Panc1 (cell line): ENCODE data around the gene ATPAF2. TPM values are rescaled to one million over a fixed set of nuclear protein-coding genes. Genes with fewer than 3 reads are reported as not detected.

ENCODE experiments used
- ATAC-seq: fragments of 200-7000 bp; cut with Tn5 transposase; 2 replicates; pipeline ENCODE4 v1.9.1; 2020; ENCODE audit warnings: mild to moderate bottlenecking, moderate library complexity
- BruUV-seq: library from RNA; stranded (reverse); fragments of 400-500 nt; replicated peaks from 2 replicates; lab custom pipeline; 2021; lab: Mats Ljungman, UMichigan
- CTCF ChIA-PET: fragments of 300-600 bp; sonication (Branson Sonifier 250); formaldehyde crosslinking; loops from one replicate; lab custom pipeline; 2022; ENCODE audit warnings: antibody characterized with exemption; lab: Charles Lee
- POLR2A ChIA-PET: fragments of 300-600 bp; sonication (Branson Sonifier 250); formaldehyde crosslinking; loops from one replicate; lab custom pipeline; 2022; ENCODE audit warnings: antibody characterized with exemption; lab: Charles Lee
- DNase-seq: peaks from one replicate; pipeline ENCODE4 v3.0.0-alpha.2; 2010; ENCODE audit warnings: low read depth, low spot score
- H3K27ac ChIP-seq: 2 replicates; pipeline ENCODE4 v1.5.1; 2011; ENCODE audit warnings: mild to moderate bottlenecking, low read length, inconsistent platforms
- H3K27me3 ChIP-seq: fragments of 200-500 bp; sonication (Bioruptor generic); 2 replicates; pipeline ENCODE4 v1.6.0; 2014; ENCODE audit warnings: low read length, inconsistent platforms; ENCODE audit not compliant: control insufficient read depth, insufficient read depth
- H3K36me3 ChIP-seq: fragments of 200-500 bp; sonication (Bioruptor generic); 2 replicates; pipeline ENCODE4 v1.5.1; 2014; ENCODE audit warnings: inconsistent platforms, mild to moderate bottlenecking, low read length, moderate library complexity; ENCODE audit not compliant: control insufficient read depth, insufficient read depth
- H3K4me1 ChIP-seq: 2 replicates; pipeline ENCODE4 v1.5.1; 2011; ENCODE audit warnings: inconsistent platforms, mild to moderate bottlenecking, low read length, moderate library complexity; ENCODE audit not compliant: control insufficient read depth, insufficient read depth
- H3K4me3 ChIP-seq, 2 experiments: 2 replicates each; pipeline ENCODE4 v1.5.1; 2011 to 2012; ENCODE audit warnings: low read depth in 2 of 2, low read length in 2 of 2, mild to moderate bottlenecking in 2 of 2, inconsistent platforms in 1 of 2, moderate library complexity in 1 of 2
- H3K9me3 ChIP-seq: fragments of 200-500 bp; sonication (Bioruptor generic); 2 replicates; pipeline ENCODE4 v1.5.1; 2014; ENCODE audit warnings: low read depth, mild to moderate bottlenecking, inconsistent platforms, low read length, moderate library complexity; ENCODE audit not compliant: control insufficient read depth, insufficient read depth
- POLR2AphosphoS5 ChIP-seq: IDR thresholded peaks from 2 replicates; pipeline ENCODE4 v1.6.1; 2012; ENCODE audit warnings: mild to moderate bottlenecking, low read depth, low read length, moderate library complexity
- SIN3A ChIP-seq: IDR thresholded peaks from 2 replicates; pipeline ENCODE4 v1.6.1; 2012; ENCODE audit warnings: low read depth, mild to moderate bottlenecking, low read length, moderate library complexity, borderline replicate concordance; ENCODE audit not compliant: insufficient read depth
- TCF7L2 ChIP-seq: IDR thresholded peaks from 2 replicates; pipeline ENCODE4 v1.6.1; 2011; ENCODE audit warnings: mild to moderate bottlenecking, low read depth, low read length, inconsistent platforms
- in situ Hi-C: cut with HindIII; loops from 2 replicates; pipeline ENCODE4 v1.10.0; 2016; ENCODE audit warnings: low sequenced_read_pairs, low pct_unique_long_range_greater_than_20kb
- intact Hi-C: fragments of 100-400 bp; cut with micrococcal nuclease; formaldehyde crosslinking; loops from one replicate; pipeline ENCODE4 v1.10.0; 2022; ENCODE audit not compliant: unreplicated experiment
- total RNA-seq: library from RNA; stranded (reverse); gene quantifications from one replicate; pipeline ENCODE4 v1.2.1, GENCODE V29; 2021; ENCODE audit not compliant: unreplicated experiment
- TF ChIP-seq, protein P1 (sequence below): fragments of 450-650 bp; IDR thresholded peaks from 2 replicates; pipeline ENCODE4 v1.5.1; 2017; ENCODE audit warnings: mild to moderate bottlenecking
- TF ChIP-seq, protein P2 (sequence below), 2 experiments: IDR thresholded peaks; 2 replicates each; pipeline ENCODE4 v1.6.1; 2011 to 2012; ENCODE audit warnings: low read depth in 2 of 2, control low read depth in 1 of 2, low read length in 1 of 2, mild to moderate bottlenecking in 1 of 2, moderate library complexity in 1 of 2; ENCODE audit not compliant: insufficient read depth in 1 of 2

Gene ATPAF2
- total RNA-seq, 1 experiment from 2014 or later = 22.3 TPM

DNA sequence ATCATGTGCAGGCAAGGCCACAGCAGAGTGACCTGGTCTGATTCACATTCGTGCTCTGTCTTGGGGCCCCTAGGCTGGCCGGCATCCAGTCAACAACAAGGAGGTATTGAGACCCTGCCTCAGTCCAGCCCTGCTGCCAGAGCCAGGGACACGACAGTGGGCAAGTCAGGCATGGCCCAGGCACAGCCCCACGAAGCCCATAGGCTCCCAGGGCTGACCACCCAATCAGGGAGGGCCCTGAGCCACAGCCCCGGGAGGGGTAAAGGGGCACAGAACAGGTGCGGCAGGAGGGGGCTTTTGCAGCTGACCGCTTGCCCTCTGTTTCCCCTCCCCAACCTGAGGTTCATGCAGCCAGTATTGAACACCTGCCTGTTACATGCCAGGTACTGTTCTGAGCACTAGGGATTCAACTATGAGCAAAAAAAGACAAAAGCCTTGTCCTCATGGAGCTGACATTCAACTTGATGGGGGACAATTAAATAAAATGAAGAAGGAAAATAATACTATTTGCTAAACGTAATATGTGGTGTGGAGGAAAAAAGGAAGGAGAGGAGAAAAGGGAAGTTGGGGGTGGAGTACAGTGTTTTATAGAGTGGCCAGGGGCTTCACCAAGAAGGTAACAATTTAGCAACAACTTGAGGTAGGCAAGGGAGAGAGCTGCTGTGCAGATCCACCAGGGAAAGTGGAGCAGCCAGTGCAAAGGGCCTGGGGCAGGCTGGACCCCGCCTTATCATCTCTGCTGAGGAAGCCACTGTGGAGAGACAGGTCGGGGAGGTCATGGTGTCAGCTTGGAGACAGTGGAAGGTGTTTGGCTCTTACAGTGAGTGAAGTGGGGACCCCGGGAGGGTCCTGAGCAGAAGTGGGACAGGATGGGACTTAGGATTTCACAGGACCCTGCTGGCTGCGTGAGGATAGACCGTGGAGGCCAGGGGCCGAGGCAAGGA lies 60.2 kb downstream of the ATPAF2 start:
- no TSS peak for BruUV-seq
- H3K4me3 ChIP-seq = no peak overlapping the region
- intact Hi-C loops (no loop called here), in situ Hi-C loops (no loop called here)
- H3K36me3 ChIP-seq = no peaks in the 10 kb centered on the region
- H3K4me1 ChIP-seq = peaks cover 5% of the 10 kb centered on the region
- POLR2A ChIA-PET = interaction anchor here (0.7 kb wide), 1 partner anchor 77 kb away, joined by 4 read pairs; no protein-coding TSS in a partner anchor
- no peaks in the 10 kb centered on the region for H3K9me3 ChIP-seq
- DNase-seq (no peak), ATAC-seq (no peak)
- H3K27me3 ChIP-seq = no peaks in the 10 kb centered on the region
- H3K27ac ChIP-seq = no peak overlapping the region
- CTCF ChIA-PET = no interaction called here
- no peak for TF ChIP-seq TCF7L2
- TF ChIP-seq SIN3A = no peak
- no peak for TF ChIP-seq POLR2AphosphoS5
- TF ChIP-seq, protein P1, sequence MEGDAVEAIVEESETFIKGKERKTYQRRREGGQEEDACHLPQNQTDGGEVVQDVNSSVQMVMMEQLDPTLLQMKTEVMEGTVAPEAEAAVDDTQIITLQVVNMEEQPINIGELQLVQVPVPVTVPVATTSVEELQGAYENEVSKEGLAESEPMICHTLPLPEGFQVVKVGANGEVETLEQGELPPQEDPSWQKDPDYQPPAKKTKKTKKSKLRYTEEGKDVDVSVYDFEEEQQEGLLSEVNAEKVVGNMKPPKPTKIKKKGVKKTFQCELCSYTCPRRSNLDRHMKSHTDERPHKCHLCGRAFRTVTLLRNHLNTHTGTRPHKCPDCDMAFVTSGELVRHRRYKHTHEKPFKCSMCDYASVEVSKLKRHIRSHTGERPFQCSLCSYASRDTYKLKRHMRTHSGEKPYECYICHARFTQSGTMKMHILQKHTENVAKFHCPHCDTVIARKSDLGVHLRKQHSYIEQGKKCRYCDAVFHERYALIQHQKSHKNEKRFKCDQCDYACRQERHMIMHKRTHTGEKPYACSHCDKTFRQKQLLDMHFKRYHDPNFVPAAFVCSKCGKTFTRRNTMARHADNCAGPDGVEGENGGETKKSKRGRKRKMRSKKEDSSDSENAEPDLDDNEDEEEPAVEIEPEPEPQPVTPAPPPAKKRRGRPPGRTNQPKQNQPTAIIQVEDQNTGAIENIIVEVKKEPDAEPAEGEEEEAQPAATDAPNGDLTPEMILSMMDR = no peak

DNA sequence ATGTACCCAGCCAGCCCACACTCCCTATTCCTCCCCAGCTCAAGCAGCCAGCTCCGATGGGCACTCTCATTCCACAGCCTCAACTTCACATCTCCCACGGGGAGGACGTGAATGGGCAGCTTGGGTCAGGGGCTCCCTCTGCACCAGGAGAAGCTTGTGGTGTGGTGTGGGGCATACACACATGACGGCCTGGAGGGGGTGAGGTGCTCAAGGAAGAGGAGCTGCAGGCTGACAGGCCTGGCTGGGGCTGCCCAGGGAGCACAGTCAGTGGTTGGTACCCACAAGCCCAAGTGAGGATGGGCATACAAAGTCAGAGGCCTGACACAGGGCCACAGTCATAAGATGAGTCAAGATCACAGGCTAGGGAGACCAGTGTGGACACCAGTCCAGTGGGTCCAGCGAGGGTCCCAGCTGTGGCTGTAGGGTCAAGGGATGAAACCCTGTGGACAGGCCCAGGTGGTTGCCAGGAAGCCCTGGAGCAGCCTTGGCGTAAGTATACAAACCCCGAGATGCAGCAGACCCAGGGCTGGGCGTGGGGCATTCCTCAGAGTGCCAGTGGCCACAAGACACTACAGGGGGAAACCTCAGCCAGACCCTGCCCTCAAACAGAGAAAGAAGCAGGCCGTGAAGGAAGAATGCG lies 61.9 kb downstream of the ATPAF2 start:
- ChIA-PET POLR2A (no interaction called here), CTCF (no interaction called here)
- H3K36me3 ChIP-seq = no peaks in the 10 kb centered on the region
- no peak for TF ChIP-seq SIN3A
- TF ChIP-seq, protein P2, sequence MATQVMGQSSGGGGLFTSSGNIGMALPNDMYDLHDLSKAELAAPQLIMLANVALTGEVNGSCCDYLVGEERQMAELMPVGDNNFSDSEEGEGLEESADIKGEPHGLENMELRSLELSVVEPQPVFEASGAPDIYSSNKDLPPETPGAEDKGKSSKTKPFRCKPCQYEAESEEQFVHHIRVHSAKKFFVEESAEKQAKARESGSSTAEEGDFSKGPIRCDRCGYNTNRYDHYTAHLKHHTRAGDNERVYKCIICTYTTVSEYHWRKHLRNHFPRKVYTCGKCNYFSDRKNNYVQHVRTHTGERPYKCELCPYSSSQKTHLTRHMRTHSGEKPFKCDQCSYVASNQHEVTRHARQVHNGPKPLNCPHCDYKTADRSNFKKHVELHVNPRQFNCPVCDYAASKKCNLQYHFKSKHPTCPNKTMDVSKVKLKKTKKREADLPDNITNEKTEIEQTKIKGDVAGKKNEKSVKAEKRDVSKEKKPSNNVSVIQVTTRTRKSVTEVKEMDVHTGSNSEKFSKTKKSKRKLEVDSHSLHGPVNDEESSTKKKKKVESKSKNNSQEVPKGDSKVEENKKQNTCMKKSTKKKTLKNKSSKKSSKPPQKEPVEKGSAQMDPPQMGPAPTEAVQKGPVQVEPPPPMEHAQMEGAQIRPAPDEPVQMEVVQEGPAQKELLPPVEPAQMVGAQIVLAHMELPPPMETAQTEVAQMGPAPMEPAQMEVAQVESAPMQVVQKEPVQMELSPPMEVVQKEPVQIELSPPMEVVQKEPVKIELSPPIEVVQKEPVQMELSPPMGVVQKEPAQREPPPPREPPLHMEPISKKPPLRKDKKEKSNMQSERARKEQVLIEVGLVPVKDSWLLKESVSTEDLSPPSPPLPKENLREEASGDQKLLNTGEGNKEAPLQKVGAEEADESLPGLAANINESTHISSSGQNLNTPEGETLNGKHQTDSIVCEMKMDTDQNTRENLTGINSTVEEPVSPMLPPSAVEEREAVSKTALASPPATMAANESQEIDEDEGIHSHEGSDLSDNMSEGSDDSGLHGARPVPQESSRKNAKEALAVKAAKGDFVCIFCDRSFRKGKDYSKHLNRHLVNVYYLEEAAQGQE (IDR thresholded peaks at IDR 0.05; ENCODE audit: insufficient read depth in 1 of 2, low read depth in 2 of 2, low read length in 1 of 2) = no peak
- TF ChIP-seq, protein P1 = no peak
- TF ChIP-seq POLR2AphosphoS5 = no peak
- TF ChIP-seq TCF7L2 = no peak
- in situ Hi-C loops (no loop called here), intact Hi-C loops (no loop called here)
- DNase-seq = no peak
- no TSS peak for BruUV-seq
- H3K4me1 ChIP-seq = peaks cover 8% of the 10 kb centered on the region; the same call in 1 of the 2 replicates
- no peak overlapping the region for H3K27ac ChIP-seq
- H3K4me3 ChIP-seq = no peak overlapping the region
- no peaks in the 10 kb centered on the region for H3K9me3 ChIP-seq
- H3K27me3 ChIP-seq = no peaks in the 10 kb centered on the region
- no peak for ATAC-seq
